GM06990 (cell line): ENCODE results near the gene CCPG1.
A peak's percentile ranks its signal among the peaks of the same experiment; 100 is the strongest.
"Not testable (repeated sequence)": the region's sequence is repeated elsewhere in the genome, so short reads cannot be mapped to it uniquely, and the experiment has no call there.

ENCODE experiments used
- DNase-seq: peaks from one replicate; pipeline ENCODE4 v3.0.0-alpha.2; 2011; ENCODE audit not compliant: insufficient read length; ENCODE audit errors: extremely low read depth
- H3K27me3 ChIP-seq: replicated peaks from 2 replicates; pipeline ENCODE4 v1.6.0; 2011; ENCODE audit warnings: low read length; ENCODE audit not compliant: control insufficient read depth, insufficient read depth
- H3K36me3 ChIP-seq: 2 replicates; pipeline ENCODE4 v1.5.1; 2011; ENCODE audit warnings: low read length; ENCODE audit not compliant: control insufficient read depth, insufficient read depth
- H3K4me3 ChIP-seq: replicated peaks from 2 replicates; pipeline ENCODE4 v1.5.1; 2011; ENCODE audit warnings: low read depth, mild to moderate bottlenecking, control low read depth, low read length
- TF ChIP-seq, protein P1 (sequence below): IDR thresholded peaks from 2 replicates; pipeline ENCODE4 v1.5.1; 2011; ENCODE audit warnings: low read length, control low read depth, mild to moderate bottlenecking, inconsistent platforms; ENCODE audit not compliant: insufficient read depth, poor library complexity, severe bottlenecking

The CCPG1 gene

DNA sequence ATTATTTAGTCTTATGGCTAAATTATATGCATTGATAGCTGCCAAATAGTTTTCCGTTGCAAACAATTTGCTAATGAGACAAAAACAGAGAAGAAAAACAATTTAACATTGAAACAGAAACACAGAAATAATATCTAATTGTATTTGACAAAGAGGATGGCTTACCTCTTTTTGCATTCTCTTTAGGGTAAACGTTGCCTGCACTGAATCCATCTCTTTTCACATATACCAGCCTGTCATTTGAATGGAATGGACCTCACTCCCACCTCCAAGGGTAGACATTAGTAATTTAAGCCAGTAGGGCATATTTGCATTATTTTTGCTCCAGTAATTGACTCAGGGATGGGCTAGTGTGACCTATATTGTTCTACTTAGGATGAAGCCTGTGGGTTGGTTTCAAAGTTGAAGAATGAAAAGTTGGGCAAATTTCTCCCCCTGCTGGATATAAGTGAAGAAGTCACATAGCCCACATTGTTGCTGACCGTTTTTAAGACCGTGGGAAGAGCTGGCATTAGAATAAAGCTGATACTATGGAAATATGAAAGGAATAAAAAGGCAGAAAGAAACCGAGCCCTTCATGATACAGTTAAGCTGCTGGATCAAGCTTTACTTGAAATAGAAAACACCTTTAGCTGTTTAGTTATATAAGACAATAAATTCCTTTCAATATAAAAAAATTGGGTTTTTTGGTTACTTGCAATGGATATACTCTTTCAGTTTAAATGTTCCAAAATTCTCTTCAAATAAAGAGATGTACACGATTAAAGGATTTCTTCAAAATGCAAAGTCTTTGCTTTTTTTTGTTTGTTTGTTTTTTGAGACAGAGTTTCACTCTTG lies 27.0 kb upstream of the CCPG1 start:
- Histone ChIP-seq H3K36me3 (no peaks in the 10 kb centered on the region), H3K27me3 (no peaks in the 10 kb centered on the region), H3K4me3 (no peak overlapping the region)
- TF ChIP-seq, protein P1, sequence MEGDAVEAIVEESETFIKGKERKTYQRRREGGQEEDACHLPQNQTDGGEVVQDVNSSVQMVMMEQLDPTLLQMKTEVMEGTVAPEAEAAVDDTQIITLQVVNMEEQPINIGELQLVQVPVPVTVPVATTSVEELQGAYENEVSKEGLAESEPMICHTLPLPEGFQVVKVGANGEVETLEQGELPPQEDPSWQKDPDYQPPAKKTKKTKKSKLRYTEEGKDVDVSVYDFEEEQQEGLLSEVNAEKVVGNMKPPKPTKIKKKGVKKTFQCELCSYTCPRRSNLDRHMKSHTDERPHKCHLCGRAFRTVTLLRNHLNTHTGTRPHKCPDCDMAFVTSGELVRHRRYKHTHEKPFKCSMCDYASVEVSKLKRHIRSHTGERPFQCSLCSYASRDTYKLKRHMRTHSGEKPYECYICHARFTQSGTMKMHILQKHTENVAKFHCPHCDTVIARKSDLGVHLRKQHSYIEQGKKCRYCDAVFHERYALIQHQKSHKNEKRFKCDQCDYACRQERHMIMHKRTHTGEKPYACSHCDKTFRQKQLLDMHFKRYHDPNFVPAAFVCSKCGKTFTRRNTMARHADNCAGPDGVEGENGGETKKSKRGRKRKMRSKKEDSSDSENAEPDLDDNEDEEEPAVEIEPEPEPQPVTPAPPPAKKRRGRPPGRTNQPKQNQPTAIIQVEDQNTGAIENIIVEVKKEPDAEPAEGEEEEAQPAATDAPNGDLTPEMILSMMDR, result peak; percentile 54
- DNase-seq, result no peak

DNA sequence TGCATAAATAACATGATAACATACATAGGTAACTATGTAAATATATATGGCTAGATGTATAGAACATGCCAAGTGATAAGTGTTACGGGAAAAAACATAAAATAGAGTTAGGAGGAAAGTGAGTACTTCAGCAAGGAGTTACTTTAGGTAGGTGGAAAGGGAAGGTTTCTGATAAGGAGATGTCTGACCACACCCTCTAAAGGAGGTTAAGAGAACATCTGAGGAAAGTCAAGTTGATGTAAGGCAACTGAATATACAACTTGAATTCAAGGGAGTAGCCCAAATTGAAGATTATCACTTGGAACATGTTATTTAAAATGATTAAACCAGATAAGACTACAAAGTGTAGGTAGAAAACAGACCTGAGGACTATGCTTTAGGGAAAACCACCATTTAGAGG lies 13.9 kb upstream of the CCPG1 start:
- no peaks in the 10 kb centered on the region for H3K27me3 ChIP-seq
- no peak overlapping the region for H3K4me3 ChIP-seq
- DNase-seq, result no peak
- H3K36me3 ChIP-seq, result no peaks in the 10 kb centered on the region
- TF ChIP-seq, protein P1, result no peak

DNA sequence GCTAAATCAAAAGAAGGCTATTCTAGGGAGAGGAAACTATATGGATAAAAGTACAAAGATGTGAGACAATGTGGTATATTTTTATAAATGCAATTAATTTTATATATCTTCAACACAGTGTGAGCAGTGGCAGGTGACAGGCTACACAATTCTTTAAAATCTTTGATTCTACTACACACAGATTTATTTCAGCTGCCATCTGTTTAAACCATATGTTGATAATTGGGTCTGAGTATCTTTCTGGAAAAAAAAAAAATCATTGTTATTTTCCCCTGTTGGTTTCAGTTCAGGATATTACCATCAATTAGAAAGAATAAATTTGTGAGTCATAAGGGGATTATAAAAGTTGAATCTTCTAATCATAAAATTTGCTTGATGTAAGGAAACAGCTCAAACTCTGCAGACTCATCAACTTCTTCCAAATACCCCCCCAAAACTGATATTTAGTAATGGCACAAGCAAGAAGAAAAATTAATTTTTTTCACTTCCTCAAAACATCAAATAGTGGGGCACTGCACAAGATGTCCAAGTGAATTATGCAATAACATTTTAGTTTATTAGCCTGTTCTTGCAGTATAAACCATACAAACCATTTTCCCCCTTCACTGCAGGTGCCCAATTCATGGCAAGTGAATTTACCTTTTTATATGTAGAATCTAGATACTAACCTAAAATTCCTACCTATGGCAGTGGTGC lies 12.2 kb upstream of the CCPG1 start:
- H3K36me3 ChIP-seq, result no peaks in the 10 kb centered on the region
- TF ChIP-seq, protein P1, result no peak
- DNase-seq, result no peak
- no peak overlapping the region for H3K4me3 ChIP-seq
- H3K27me3 ChIP-seq, result no peaks in the 10 kb centered on the region

DNA sequence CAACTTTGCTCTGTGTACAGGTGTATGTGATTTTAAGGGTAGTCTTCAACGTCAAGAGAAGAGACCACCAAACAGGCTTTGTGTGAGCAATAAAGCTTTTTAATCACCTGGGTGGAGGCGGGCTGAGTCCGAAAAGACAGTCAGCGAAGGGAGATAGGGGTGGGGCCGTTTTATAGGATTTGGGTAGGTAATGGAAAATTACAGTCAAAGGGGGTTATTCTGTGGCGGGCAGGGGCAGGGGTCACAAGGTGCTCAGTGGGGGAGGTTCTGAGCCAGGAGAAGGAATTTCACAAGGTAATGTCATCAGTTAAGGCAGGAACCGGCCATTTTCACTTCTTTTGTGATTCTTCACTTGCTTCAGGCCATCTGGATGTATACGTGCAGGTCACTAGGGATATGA lies 9.5 kb upstream of the CCPG1 start:
- DNase-seq, H3K4me3 ChIP-seq, H3K36me3 ChIP-seq, H3K27me3 ChIP-seq: not testable (repeated sequence)

DNA sequence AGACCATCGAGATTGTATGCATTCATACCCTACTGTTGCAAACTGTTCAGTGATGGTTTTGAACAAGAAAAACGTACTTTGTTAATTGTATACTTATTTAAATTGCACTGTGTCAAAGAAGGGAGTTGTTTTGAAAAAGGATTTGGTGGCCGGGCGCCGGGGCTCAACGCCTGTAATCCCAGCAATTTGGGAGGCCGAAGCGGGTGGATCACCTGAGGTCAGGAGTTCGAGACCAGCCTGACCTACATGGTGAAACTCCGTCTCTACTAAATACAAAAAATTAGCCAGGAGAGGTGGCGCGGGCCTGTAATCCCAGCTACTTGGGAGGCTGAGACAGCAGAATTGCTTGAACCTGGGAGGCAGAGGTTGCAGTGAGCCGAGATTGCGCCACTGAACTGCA lies 817 bp upstream of the CCPG1 start:
- H3K36me3 ChIP-seq, DNase-seq, H3K27me3 ChIP-seq: not testable (repeated sequence)
- H3K4me3 ChIP-seq, result peak overlapping the region; percentile 67

DNA sequence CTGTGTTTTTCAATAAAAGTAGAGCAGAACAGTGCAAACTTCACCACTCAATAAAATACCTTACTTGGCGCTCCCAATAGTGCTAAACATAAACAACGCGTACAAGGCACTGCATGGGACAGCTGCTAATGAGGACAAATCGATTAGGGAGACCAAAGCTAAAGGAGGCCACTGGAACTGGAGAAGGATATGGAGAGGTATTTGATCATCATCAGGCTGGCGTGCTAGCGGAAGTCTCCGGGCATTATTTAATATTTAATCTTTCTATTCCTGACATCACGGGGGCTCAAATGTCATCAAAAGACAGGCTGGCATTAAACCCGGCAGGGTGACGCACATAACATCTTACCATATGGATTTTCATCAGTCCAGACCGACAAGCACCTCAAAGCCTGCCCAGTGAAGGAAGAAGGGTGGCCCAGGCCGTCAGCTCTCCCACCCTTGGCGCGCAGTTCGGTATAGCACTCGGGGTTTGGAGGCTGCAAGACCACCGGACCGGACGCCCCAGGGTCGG lies 604 bp downstream of the CCPG1 start:
- H3K27me3 ChIP-seq, result no peaks in the 10 kb centered on the region
- TF ChIP-seq, protein P1, result no peak

More for the DNA sequence above, 604 bp downstream of the CCPG1 start:
- H3K36me3 ChIP-seq, result no peaks in the 10 kb centered on the region
- DNase-seq, result no peak
- H3K4me3 ChIP-seq, result peak overlapping the region; percentile 67
